Lung (tissue), 12 donors: ENCODE measurements around the gene NRG2. TPM values are rescaled to one million over a fixed set of nuclear protein-coding genes. Genes with fewer than 3 reads are reported as not detected.
A peak's percentile ranks its signal among the peaks of the same experiment; 100 is the strongest.

ENCODE experiments used
- ATAC-seq: fragments of 200-7000 bp; cut with Tn5 transposase; one replicate; pipeline ENCODE4 v1.9.1; 2020; ENCODE audit warnings: moderate number of reproducible peaks; ENCODE audit not compliant: insufficient read depth, low FRiP score
- DNase-seq, 3 donors: peaks; one replicate each; pipeline ENCODE4 v3.0.0-alpha.2; 2013 to 2017
- H3K27ac ChIP-seq, 2 donors: one replicate each; pipeline ENCODE4 v1.5.1; 2013; ENCODE audit warnings: mild to moderate bottlenecking in 2 of 2, moderate library complexity in 2 of 2, control low read depth in 1 of 2, inconsistent platforms in 1 of 2, low read depth in 1 of 2, low read length in 1 of 2
- H3K27me3 ChIP-seq, 3 donors: one replicate each; pipeline ENCODE4 v1.5.1; 2013; ENCODE audit warnings: low read length in 2 of 3; ENCODE audit not compliant: control insufficient read depth in 3 of 3, insufficient read depth in 3 of 3
- H3K36me3 ChIP-seq, 4 donors: one replicate each; pipeline ENCODE4 v1.5.1; 2013; ENCODE audit warnings: low read length in 4 of 4, mild to moderate bottlenecking in 1 of 4, moderate library complexity in 1 of 4; ENCODE audit not compliant: control insufficient read depth in 4 of 4, insufficient read depth in 4 of 4
- H3K4me1 ChIP-seq, 5 donors: one replicate each; pipeline ENCODE4 v1.5.1; 2013; ENCODE audit warnings: low read length in 5 of 5, mild to moderate bottlenecking in 2 of 5, moderate library complexity in 1 of 5; ENCODE audit not compliant: control insufficient read depth in 5 of 5, insufficient read depth in 5 of 5
- H3K4me3 ChIP-seq: one replicate; pipeline ENCODE4 v1.5.1; 2013; ENCODE audit warnings: mild to moderate bottlenecking, control low read depth, moderate library complexity
- H3K9ac ChIP-seq, 2 donors: one replicate each; pipeline ENCODE4 v1.5.1; 2013; ENCODE audit warnings: low read length in 2 of 2, control low read depth in 1 of 2; ENCODE audit not compliant: insufficient read depth in 1 of 2
- H3K9me3 ChIP-seq, 4 donors: one replicate each; pipeline ENCODE4 v1.5.1; 2013; ENCODE audit warnings: low read length in 3 of 4, mild to moderate bottlenecking in 1 of 4, moderate library complexity in 1 of 4; ENCODE audit not compliant: control insufficient read depth in 4 of 4, insufficient read depth in 3 of 4
- CTCF ChIP-seq: IDR thresholded peaks from 2 replicates; pipeline ENCODE4 v1.5.1; 2012; ENCODE audit warnings: mild to moderate bottlenecking; ENCODE audit errors: control extremely low read depth, extremely low read depth
- WGBS, 2 donors: extraction: QIAGEN DNeasy Blood & Tissue Kit; methylation state at CpG; one replicate each; pipeline ENCODE4 v1.1.7; 2013; 5-methylcytosine and 5-hydroxymethylcytosine counted together
- polyA plus RNA-seq, 2 donors: library from polyadenylated mRNA; stranded (reverse); fragments of 200-250 nt; gene quantifications; one replicate each; pipeline ENCODE4 v1.2.1, GENCODE V29; 2013
- total RNA-seq, 2 donors: library from RNA; depleted of rRNA in 1 of 2; stranded (reverse); fragments of >200 nt in 1 of 2; gene quantifications; one replicate each; pipeline ENCODE4 v1.2.1, GENCODE V29; 2014 to 2021
- donor health status: control.
- donor health status: control.
- donor health status: Bipolar disorder and iron deficiency.
- donor health status: healthy.
- donor health status: DM: yes; HTN: yes; CAD: no.

Gene NRG2
- total and polyA plus RNA-seq, 4 donors, result 0.41 to 3.0 (median 1.0) TPM

GRCh38 chr5:139845846-139846681 lies 197.0 kb downstream of the NRG2 start:
- no peak for ATAC-seq
- TF ChIP-seq CTCF, result no peak
- WGBS, 2 donors, result 83 to 85% methylated on average over 18 of the region's 18 CpGs
- Histone ChIP-seq H3K27ac (no peak overlapping the region), H3K27me3 (peaks cover 0 to 20% (median 4%) of the 10 kb centered on the region in 3 donors), H3K4me3 (no peak overlapping the region), H3K9me3 (peaks cover 0 to 3% (median 0%) of the 10 kb centered on the region in 4 donors), H3K4me1 (peaks cover 0 to 8% (median 0%) of the 10 kb centered on the region in 5 donors), H3K9ac (no peak overlapping the region), H3K36me3 (peaks cover 0 to 8% (median 3%) of the 10 kb centered on the region in 4 donors)
- no peak for DNase-seq

GRCh38 chr5:139844472-139845145 lies 198.5 kb downstream of the NRG2 start:
- H3K4me3 ChIP-seq, result no peak overlapping the region
- peak; percentile 43 for TF ChIP-seq CTCF
- H3K36me3 ChIP-seq, result no peaks in the 10 kb centered on the region
- ATAC-seq (no peak), DNase-seq (peak; percentile 60 to 75 (median 73))
- peaks cover 0 to 20% (median 4%) of the 10 kb centered on the region in 3 donors for H3K27me3 ChIP-seq
- WGBS, 2 donors, result 50 to 53% methylated on average over 18 of the region's 18 CpGs
- H3K4me1 ChIP-seq, result peaks cover 0 to 6% (median 0%) of the 10 kb centered on the region in 5 donors
- H3K9me3 ChIP-seq, result no peaks in the 10 kb centered on the region
- H3K27ac ChIP-seq, result no peak overlapping the region
- no peak overlapping the region for H3K9ac ChIP-seq

GRCh38 chr5:139843991-139844390 lies 199.1 kb downstream of the NRG2 start:
- no peak overlapping the region for H3K9ac ChIP-seq
- no peak overlapping the region for H3K27ac ChIP-seq
- no peaks in the 10 kb centered on the region for H3K36me3 ChIP-seq
- 30 to 37% methylated on average over 5 of the region's 5 CpGs for WGBS, 2 donors
- H3K4me3 ChIP-seq, result no peak overlapping the region
- DNase-seq, result no peak
- H3K27me3 ChIP-seq, result peaks cover 0 to 20% (median 4%) of the 10 kb centered on the region in 3 donors
- peaks cover 0 to 6% (median 0%) of the 10 kb centered on the region in 5 donors for H3K4me1 ChIP-seq
- H3K9me3 ChIP-seq, result no peaks in the 10 kb centered on the region
- ATAC-seq, result no peak
- TF ChIP-seq CTCF, result no peak
